IMR-90 (cell line): ENCODE results near the gene MGST2. TPM values are rescaled to one million over a fixed set of nuclear protein-coding genes. Genes with fewer than 3 reads are reported as not detected.

Experiments used
- ATAC-seq: fragments of 200-7000 bp; cut with Tn5 transposase; 2 replicates; pipeline ENCODE4 v1.9.1; 2020; ENCODE audit warnings: low read depth, mild to moderate bottlenecking, moderate library complexity
- BruUV-seq: library from RNA; stranded (reverse); fragments of 400-500 nt; replicated peaks from 2 replicates; lab custom pipeline; 2021; lab: Mats Ljungman, UMichigan
- CTCF ChIA-PET: fragments of 300-600 bp; formaldehyde crosslinking; extraction: SDS; loops from one replicate; lab custom pipeline; 2021; ENCODE audit warnings: antibody characterized with exemption; lab: Yijun Ruan, JAX
- POLR2A ChIA-PET: fragments of 300-600 bp; sonication (Branson Sonifier 250); formaldehyde crosslinking; loops from one replicate; lab custom pipeline; 2022; ENCODE audit warnings: antibody characterized with exemption; ENCODE audit not compliant: unreplicated experiment; lab: Charles Lee
- DNase-seq: peaks from one replicate; pipeline ENCODE4 v3.0.0; 2013
- H2AFZ ChIP-seq: replicated peaks from 2 replicates; pipeline ENCODE3; 2013; ENCODE audit warnings: low read length, mild to moderate bottlenecking; ENCODE audit not compliant: poor library complexity
- H2AK5ac ChIP-seq: 2 replicates; pipeline ENCODE4 v1.6.1; 2013; ENCODE audit warnings: low read depth, low read length, inconsistent platforms
- H2AK9ac ChIP-seq: replicated peaks from 2 replicates; pipeline ENCODE3; 2013; ENCODE audit warnings: mild to moderate bottlenecking, low read depth, low read length, moderate library complexity; ENCODE audit not compliant: poor library complexity
- H2BK120ac ChIP-seq: 2 replicates; pipeline ENCODE4 v1.6.1; 2013; ENCODE audit warnings: low read depth, low read length, inconsistent platforms
- H2BK15ac ChIP-seq: 3 replicates; pipeline ENCODE4 v1.6.1; 2013; ENCODE audit warnings: low read depth, low read length, inconsistent platforms
- H2BK20ac ChIP-seq: 2 replicates; pipeline ENCODE4 v1.6.1; 2013; ENCODE audit warnings: low read depth, mild to moderate bottlenecking, inconsistent platforms, low read length, moderate library complexity
- H2BK5ac ChIP-seq: 2 replicates; pipeline ENCODE4 v1.6.1; 2013; ENCODE audit warnings: mild to moderate bottlenecking, low read depth, low read length, inconsistent platforms; ENCODE audit not compliant: poor library complexity, severe bottlenecking
- H3K14ac ChIP-seq: replicated peaks from 2 replicates; pipeline ENCODE4 v1.6.1; 2013; ENCODE audit warnings: low read depth, low read length, inconsistent platforms
- H3K18ac ChIP-seq: 2 replicates; pipeline ENCODE4 v1.6.1; 2013; ENCODE audit warnings: low read depth, low read length, control low read depth
- H3K23ac ChIP-seq: 2 replicates; pipeline ENCODE4 v1.6.1; 2013; ENCODE audit warnings: low read depth, low read length, inconsistent platforms
- H3K27ac ChIP-seq: 2 replicates; pipeline ENCODE4 v1.5.1; 2013; ENCODE audit warnings: mild to moderate bottlenecking, control low read depth, low read length; ENCODE audit not compliant: insufficient read depth
- H3K27me3 ChIP-seq: 2 replicates; pipeline ENCODE4 v1.6.1; 2013; ENCODE audit warnings: low read length; ENCODE audit not compliant: control insufficient read depth, insufficient read depth
- H3K36me3 ChIP-seq: 2 replicates; pipeline ENCODE4 v1.6.1; 2013; ENCODE audit warnings: low read length, mixed read lengths; ENCODE audit not compliant: control insufficient read depth, insufficient read depth
- H3K4ac ChIP-seq: 2 replicates; pipeline ENCODE4 v1.6.1; 2013; ENCODE audit warnings: low read depth, low read length, inconsistent platforms
- H3K4me1 ChIP-seq: 2 replicates; pipeline ENCODE4 v1.6.1; 2013; ENCODE audit warnings: low read length, mixed read lengths; ENCODE audit not compliant: control insufficient read depth, insufficient read depth
- H3K4me2 ChIP-seq: 2 replicates; pipeline ENCODE4 v1.6.1; 2013; ENCODE audit warnings: low read depth, mild to moderate bottlenecking, control low read depth, low read length, moderate library complexity
- H3K4me3 ChIP-seq: 2 replicates; pipeline ENCODE4 v1.5.1; 2013; ENCODE audit warnings: low read depth, mild to moderate bottlenecking, control low read depth, low read length, moderate library complexity; ENCODE audit not compliant: insufficient read depth
- H3K56ac ChIP-seq: 2 replicates; pipeline ENCODE4 v1.6.1; 2013; ENCODE audit warnings: low read length, inconsistent platforms; ENCODE audit not compliant: insufficient read depth; ENCODE audit errors: extremely low read depth
- H3K79me1 ChIP-seq, 2 experiments: 2 replicates each; pipeline ENCODE4 v1.6.1; 2013; ENCODE audit warnings: low read length in 2 of 2, inconsistent platforms in 1 of 2, low read depth in 1 of 2
- H3K9ac ChIP-seq: 2 replicates; pipeline ENCODE4 v1.6.1; 2013; ENCODE audit warnings: low read depth, low read length, control low read depth
- H3K9me1 ChIP-seq: 2 replicates; pipeline ENCODE4 v1.6.1; 2013; ENCODE audit warnings: low read length, inconsistent platforms; ENCODE audit not compliant: insufficient read depth
- H3K9me3 ChIP-seq: 2 replicates; pipeline ENCODE4 v1.6.1; 2013; ENCODE audit warnings: low read length; ENCODE audit not compliant: control insufficient read depth, insufficient read depth
- H4K20me1 ChIP-seq: 2 replicates; pipeline ENCODE4 v1.6.1; 2013; ENCODE audit warnings: low read length, inconsistent platforms; ENCODE audit not compliant: insufficient read depth
- H4K5ac ChIP-seq: 2 replicates; pipeline ENCODE4 v1.6.1; 2013; ENCODE audit warnings: mild to moderate bottlenecking, low read depth, low read length, control low read depth
- H4K8ac ChIP-seq, 2 experiments: 2 replicates each; pipeline ENCODE4 v1.6.1; 2013; ENCODE audit warnings: low read depth in 2 of 2, low read length in 2 of 2, control low read depth in 1 of 2, inconsistent platforms in 1 of 2
- H4K91ac ChIP-seq: 2 replicates; pipeline ENCODE4 v1.6.1; 2013; ENCODE audit warnings: low read depth, low read length, inconsistent platforms; ENCODE audit not compliant: insufficient read depth
- BHLHE40 ChIP-seq: fragments of 150-350 bp; IDR thresholded peaks from 2 replicates; pipeline ENCODE4 v1.6.1; 2016; ENCODE audit warnings: mild to moderate bottlenecking, low read depth, low read length
- CEBPB ChIP-seq: IDR thresholded peaks from 2 replicates; pipeline ENCODE4 v1.6.1; 2012; ENCODE audit warnings: low read depth, low read length, improper control_type of control experiment
- CHD1 ChIP-seq: IDR thresholded peaks from 2 replicates; pipeline ENCODE4 v1.6.1; 2012; ENCODE audit warnings: low read depth, low read length, improper control_type of control experiment
- CTCF ChIP-seq: conservative IDR thresholded peaks from 2 replicates; pipeline ENCODE4 v1.5.1; 2012; ENCODE audit warnings: mild to moderate bottlenecking, low read depth, low read length, improper control_type of control experiment
- ELK1 ChIP-seq: fragments of 150-350 bp; IDR thresholded peaks from 2 replicates; pipeline ENCODE4 v1.6.1; 2016; ENCODE audit warnings: low read depth, mild to moderate bottlenecking, low read length, moderate library complexity, borderline replicate concordance
- FOS ChIP-seq: fragments of 150-350 bp; IDR thresholded peaks from 2 replicates; pipeline ENCODE4 v1.6.1; 2016; ENCODE audit warnings: low read depth, low read length
- MAFK ChIP-seq: IDR thresholded peaks from 2 replicates; pipeline ENCODE4 v1.6.1; 2012; ENCODE audit warnings: low read depth, low read length, improper control_type of control experiment
- MAZ ChIP-seq: IDR thresholded peaks from 2 replicates; pipeline ENCODE4 v1.6.1; 2012; ENCODE audit warnings: low read depth, mild to moderate bottlenecking, low read length, improper control_type of control experiment, moderate library complexity, borderline replicate concordance
- MXI1 ChIP-seq: IDR thresholded peaks from 2 replicates; pipeline ENCODE4 v1.6.1; 2012; ENCODE audit warnings: low read depth, mild to moderate bottlenecking, low read length, moderate library complexity, borderline replicate concordance
- NFE2L2 ChIP-seq: fragments of 150-350 bp; IDR thresholded peaks from 2 replicates; pipeline ENCODE4 v1.6.1; 2016; ENCODE audit warnings: low read depth, mild to moderate bottlenecking, low read length
- POLR2A ChIP-seq: IDR thresholded peaks from 2 replicates; pipeline ENCODE4 v1.6.1; 2012; ENCODE audit warnings: mild to moderate bottlenecking, low read depth, low read length
- RAD21 ChIP-seq: IDR thresholded peaks from 2 replicates; pipeline ENCODE4 v1.6.1; 2012; ENCODE audit warnings: low read length, improper control_type of control experiment
- RCOR1 ChIP-seq: IDR thresholded peaks from 2 replicates; pipeline ENCODE4 v1.6.1; 2012; ENCODE audit warnings: mild to moderate bottlenecking, low read length, improper control_type of control experiment; ENCODE audit not compliant: insufficient replicate concordance
- RFX5 ChIP-seq: IDR thresholded peaks from 2 replicates; pipeline ENCODE4 v1.8.0; 2012; ENCODE audit warnings: low read depth, mild to moderate bottlenecking, low read length, moderate library complexity
- SMC3 ChIP-seq: fragments of 150-350 bp; IDR thresholded peaks from 2 replicates; pipeline ENCODE4 v1.6.1; 2016; ENCODE audit warnings: low read depth, mild to moderate bottlenecking, antibody characterized with exemption, low read length, moderate library complexity
- USF2 ChIP-seq: fragments of 150-350 bp; IDR thresholded peaks from 2 replicates; pipeline ENCODE4 v1.6.1; 2017; ENCODE audit warnings: mild to moderate bottlenecking, antibody characterized with exemption, low read length, low read depth
- WGBS, 2 experiments: methylation state at CpG; one replicate each; pipeline versions ENCODE4 v1.1.5 to v1.1.7; 2013; ENCODE audit warnings: missing lambda C conversion rate in 2 of 2; ENCODE audit not compliant: insufficient read length in 1 of 2; ENCODE audit errors: extremely low coverage in 2 of 2; 5-methylcytosine and 5-hydroxymethylcytosine counted together
- dilution Hi-C: fragments of 300-500 bp; cut with HindIII; formaldehyde crosslinking; loops from one replicate; pipeline ENCODE4 v1.14.3; 2018; ENCODE audit warnings: low sequenced_read_pairs; ENCODE audit not compliant: unreplicated experiment
- in situ Hi-C: fragments of 300-500 bp; cut with MboI; formaldehyde crosslinking; loops from 3 replicates; pipeline ENCODE4 v1.14.3; 2019; ENCODE audit warnings: low sequenced_read_pairs, inconsistent platforms, mixed read lengths
- intact Hi-C: fragments of 100-400 bp; cut with micrococcal nuclease; formaldehyde crosslinking; loops from 2 replicates; pipeline ENCODE4 v1.10.0; 2022
- polyA plus RNA-seq, 3 experiments: library from polyadenylated mRNA; depleted of rRNA; stranded (reverse); fragments of >200 nt; gene quantifications; 2 replicates each; pipeline ENCODE4 v1.2.3, GENCODE V29; 2012; ENCODE audit warnings: low replicate concordance in 1 of 3
- total RNA-seq: library from RNA; depleted of rRNA; stranded (reverse); fragments of >200 nt; gene quantifications from 2 replicates; pipeline ENCODE4 v1.2.3, GENCODE V29; 2012

The MGST2 gene
- total and polyA plus RNA-seq, 2 of the 4 experiments (the other 2 are of a cell fraction) = 4.8 to 10.5 TPM

GRCh38 chr4:139663561-139664138 lies 2.0 kb upstream of the MGST2 start:
- WGBS, 2 experiments = no CpG with 5 or more reads among the region's 1 CpG
- POLR2A ChIA-PET = no interaction called here
- H4K91ac ChIP-seq = no peak overlapping the region

More at GRCh38 chr4:139663561-139664138, 2.0 kb upstream of the MGST2 start:
- CTCF ChIA-PET = no interaction called here
- Histone ChIP-seq H3K27ac (no peak overlapping the region), H4K5ac (no peak overlapping the region), H2AK5ac (no peak overlapping the region), H3K56ac (no peak overlapping the region), H3K23ac (no peak overlapping the region), H3K14ac (no peak overlapping the region), H2AFZ (no peak overlapping the region), H3K9me1 (0 out of 2 replicates have a peak, but pooled peaks cover 3% of the 10 kb centered on the region), H2BK5ac (no peak overlapping the region), H4K20me1 (no peaks in the 10 kb centered on the region), H3K9ac (no peak overlapping the region), H3K4ac (no peak overlapping the region), H3K9me3 (no peaks in the 10 kb centered on the region), H2BK120ac (no peak overlapping the region), H2BK15ac (no peak overlapping the region), H3K4me3 (no peak overlapping the region), H2BK20ac (no peak overlapping the region), H3K36me3 (no peaks in the 10 kb centered on the region), H3K18ac (no peak overlapping the region), H3K4me2 (no peak overlapping the region), H3K27me3 (no peaks in the 10 kb centered on the region), H3K79me1 (0 out of 4 replicates have a peak, but pooled peaks cover 0 to 4% of the 10 kb centered on the region in 2 experiments), H3K4me1 (peaks cover 2% of the 10 kb centered on the region; the same call in 1 of the 2 replicates), H4K8ac (no peak overlapping the region), H2AK9ac (no peak overlapping the region)
- intact Hi-C loops = no loop called here
- no TSS peak for BruUV-seq
- DNase-seq (no peak), ATAC-seq (no peak)
- dilution Hi-C loops = no loop called here
- TF ChIP-seq POLR2A = no peak
- TF ChIP-seq CTCF = no peak
- no peak for TF ChIP-seq USF2
- no peak for TF ChIP-seq CEBPB
- no peak for TF ChIP-seq SMC3
- no peak for TF ChIP-seq RFX5
- TF ChIP-seq CHD1 = no peak
- no peak for TF ChIP-seq RCOR1
- TF ChIP-seq RAD21 = no peak
- TF ChIP-seq FOS = no peak
- no peak for TF ChIP-seq MXI1
- TF ChIP-seq MAFK = no peak
- no peak for TF ChIP-seq NFE2L2
- TF ChIP-seq ELK1 = no peak
- TF ChIP-seq MAZ = no peak
- no peak for TF ChIP-seq BHLHE40
- in situ Hi-C loops = no loop called here
